K562 (cell line): ENCODE results near the gene CMTM1. TPM values are rescaled to one million over a fixed set of nuclear protein-coding genes. Genes with fewer than 3 reads are reported as not detected.
A peak's percentile ranks its signal among the peaks of the same experiment; 100 is the strongest.

Experiments
- ATAC-seq: fragments of 200-7000 bp; cut with Tn5 transposase; 3 replicates; pipeline ENCODE4 v1.9.1; 2020; ENCODE audit warnings: moderate library complexity
- BruUV-seq: library from RNA; stranded (reverse); fragments of 400-500 nt; replicated peaks from 2 replicates; lab custom pipeline; 2021; lab: Mats Ljungman, UMichigan
- CTCF ChIA-PET: fragments of 300-600 bp; formaldehyde crosslinking; extraction: SDS; loops from one replicate; lab custom pipeline; 2021; ENCODE audit warnings: low intra/inter-chr PET ratio; lab: Yijun Ruan, JAX
- POLR2A ChIA-PET: fragments of 300-600, 350-650 bp; sonication (Branson Sonifier 250); formaldehyde crosslinking; extraction: SDS; loops from one replicate; lab custom pipeline; 2021; ENCODE audit warnings: antibody characterized with exemption, inconsistent platforms; lab: Yijun Ruan, JAX
- DNase-seq, 4 experiments: peaks; one replicate each; pipeline versions ENCODE4 v3.0.0 to v3.0.0-alpha.2; 2011 to 2018; ENCODE audit warnings: low spot score in 3 of 4, mixed read lengths in 3 of 4; ENCODE audit errors: extremely low read depth in 1 of 4
- FAIRE-seq: peaks from 2 replicates; lab custom pipeline; 2011; peaks lifted over from hg19 to GRCh38; lab: Jason Lieb, UNC
- H2AFZ ChIP-seq: 2 replicates; pipeline ENCODE4 v1.6.0; 2011; ENCODE audit warnings: low read depth, low read length, control low read depth, inconsistent platforms
- H3K27ac ChIP-seq: fragments of 200-600 bp; 3 replicates; pipeline ENCODE4 v1.8.0; 2011; ENCODE audit warnings: low read depth, mild to moderate bottlenecking, control low read depth, inconsistent platforms, low read length, moderate library complexity, mixed read lengths; ENCODE audit errors: extremely low read depth
- H3K27me3 ChIP-seq, 2 experiments: fragments of 300-600 bp in 1 of 2; 2 replicates in 1 of 2; 3 replicates in 1 of 2; pipeline versions ENCODE4 v1.6.0 to v1.8.0; 2011; ENCODE audit warnings: inconsistent platforms in 2 of 2, low read length in 2 of 2, mild to moderate bottlenecking in 1 of 2, mixed read lengths in 1 of 2, moderate library complexity in 1 of 2; ENCODE audit not compliant: control insufficient read depth in 2 of 2, insufficient read depth in 2 of 2
- H3K36me3 ChIP-seq: fragments of 300-600 bp; 3 replicates; pipeline ENCODE4 v1.8.0; 2011; ENCODE audit warnings: mild to moderate bottlenecking, low read length, inconsistent platforms; ENCODE audit not compliant: control insufficient read depth, insufficient read depth
- H3K4me1 ChIP-seq, 2 experiments: fragments of 200-600 bp in 1 of 2; replicated peaks in 1 of 2; 2 replicates in 1 of 2; 3 replicates in 1 of 2; pipeline versions ENCODE4 v1.5.1 to v1.8.0; 2011; ENCODE audit warnings: inconsistent platforms in 2 of 2, low read length in 2 of 2, mild to moderate bottlenecking in 1 of 2, mixed read lengths in 1 of 2, moderate library complexity in 1 of 2; ENCODE audit not compliant: control insufficient read depth in 2 of 2, insufficient read depth in 2 of 2
- H3K4me2 ChIP-seq: 2 replicates; pipeline ENCODE4 v1.6.1; 2011; ENCODE audit warnings: low read length, control low read depth, inconsistent platforms, mixed read lengths; ENCODE audit not compliant: insufficient read depth
- H3K4me3 ChIP-seq: fragments of 200-600 bp; sonication (generic), shearing (Covaris generic); 2 replicates; pipeline ENCODE4 v1.5.1; 2016; ENCODE audit warnings: control low read depth, inconsistent platforms
- H3K79me2 ChIP-seq: fragments of 200-600 bp; 3 replicates; pipeline ENCODE4 v1.8.0; 2011; ENCODE audit warnings: low read length, inconsistent platforms; ENCODE audit not compliant: control insufficient read depth, insufficient read depth
- H3K9ac ChIP-seq, 2 experiments: 2 replicates each; pipeline versions ENCODE4 v1.6.0 to v1.6.1; 2011; ENCODE audit warnings: low read depth in 2 of 2, low read length in 2 of 2, control low read depth in 1 of 2, inconsistent platforms in 1 of 2, mild to moderate bottlenecking in 1 of 2, mixed read lengths in 1 of 2; ENCODE audit not compliant: insufficient read depth in 1 of 2
- H3K9me1 ChIP-seq: one replicate; pipeline ENCODE4 v1.6.0; 2011; ENCODE audit warnings: inconsistent platforms, mild to moderate bottlenecking, low read length, moderate library complexity; ENCODE audit not compliant: control insufficient read depth, insufficient read depth
- H3K9me3 ChIP-seq: replicated peaks from 2 replicates; pipeline ENCODE4 v1.5.1; 2011; ENCODE audit warnings: low read depth, low read length, inconsistent platforms; ENCODE audit not compliant: control insufficient read depth, insufficient read depth
- H4K20me1 ChIP-seq: replicated peaks from 2 replicates; pipeline ENCODE4 v1.6.1; 2011; ENCODE audit warnings: low read length, inconsistent platforms, mixed read lengths; ENCODE audit not compliant: control insufficient read depth, insufficient read depth
- CBFA2T3 ChIP-seq: fragments of 450-650 bp; IDR thresholded peaks from 2 replicates; pipeline ENCODE4 v1.6.1; 2017
- CC2D1A ChIP-seq: fragments of 450-650 bp; IDR thresholded peaks from 2 replicates; pipeline ENCODE4 v1.6.1; 2017; ENCODE audit warnings: mild to moderate bottlenecking
- EP300 ChIP-seq: IDR thresholded peaks from 2 replicates; pipeline ENCODE4 v1.6.1; 2012; ENCODE audit warnings: low read length, improper control_type of control experiment
- ETS2 ChIP-seq: IDR thresholded peaks from 2 replicates; pipeline ENCODE4 v1.6.1; 2016; ENCODE audit warnings: borderline replicate concordance, missing genetic modification characterization, mild to moderate bottlenecking, moderate library complexity, missing compliant biosample characterization; ENCODE audit not compliant: poor library complexity, severe bottlenecking
- NFIX ChIP-seq: fragments of 250-450 bp; sonication (Bioruptor Pico); IDR thresholded peaks from 2 replicates; pipeline ENCODE4 v1.4.0; 2020; ENCODE audit warnings: low read depth, mild to moderate bottlenecking, moderate library complexity
- SMAD4 ChIP-seq: fragments of 250-450 bp; sonication (Bioruptor Pico); conservative IDR thresholded peaks from 2 replicates; pipeline ENCODE4 v1.8.0; 2021; ENCODE audit warnings: inconsistent platforms, mild to moderate bottlenecking, moderate library complexity
- U2AF1 ChIP-seq: fragments of 200-400 bp; formaldehyde crosslinking; optimal IDR thresholded peaks from 2 replicates; pipeline ENCODE3; 2017; ENCODE audit warnings: mild to moderate bottlenecking, low read depth, low read length, moderate library complexity
- XRCC4 ChIP-seq: IDR thresholded peaks from one replicate; pipeline ENCODE4 v1.6.1; 2011; ENCODE audit not compliant: insufficient read depth, insufficient read length; ENCODE audit errors: extremely low read depth
- ZNF282 ChIP-seq: sonication (generic); formaldehyde crosslinking; IDR thresholded peaks from 2 replicates; pipeline ENCODE4 v1.8.1; 2023; ENCODE audit warnings: missing genetic modification reagents
- WGBS: fragments of 100-300 bp; shearing (Covaris generic); methylation state at CpG from one replicate; pipeline ENCODE4 v1.1.6; 2016; ENCODE audit warnings: low coverage, mixed read lengths; ENCODE audit not compliant: insufficient coverage; ENCODE audit errors: missing lambda C conversion rate; 5-methylcytosine and 5-hydroxymethylcytosine counted together
- in situ Hi-C: fragments of 300-500 bp; cut with MboI; formaldehyde crosslinking; loops from 4 replicates; pipeline ENCODE4 v1.15.0; 2018; ENCODE audit warnings: inconsistent platforms, mixed read lengths
- intact Hi-C: fragments of 100-400 bp; cut with micrococcal nuclease; formaldehyde crosslinking; loops from 2 replicates; pipeline ENCODE4 v1.14.2; 2022
- polyA plus RNA-seq, 8 experiments: library from polyadenylated mRNA; depleted of rRNA in 4 of 8; stranded (reverse) in 5 of 8; unstranded in 3 of 8; fragments of >200 nt; fragmentation: Nextera tagmentation in 2 of 8; fragmentation: Illumina TruSeq in 1 of 8; extraction: Ambion mirVana in 2 of 8; extraction: Trizol in 1 of 8; gene quantifications; 2 replicates each; pipeline versions ENCODE4 v1.2.1 to v1.2.3, GENCODE V29; 2011 to 2014; ENCODE audit warnings: inconsistent platforms in 1 of 8, missing spikeins in 1 of 8
- total RNA-seq, 7 experiments: library from RNA; depleted of rRNA in 6 of 7; stranded (reverse); fragments of >200 nt in 6 of 7; fragmentation: Illumina TruSeq in 2 of 7; extraction: Trizol in 2 of 7; gene quantifications; 2 replicates each; pipeline versions ENCODE4 v1.2.1 to v1.2.3, GENCODE V29; 2011 to 2021; ENCODE audit warnings: low replicate concordance in 1 of 7
- TF ChIP-seq, protein P1 (sequence below), 2 experiments: fragments of 450-650 bp in 1 of 2; sonication (generic) in 1 of 2; formaldehyde crosslinking in 1 of 2; IDR thresholded peaks; 2 replicates each; pipeline versions ENCODE4 v1.7.1 to v1.9.0; 2016 to 2022; ENCODE audit warnings: inconsistent platforms in 1 of 2, mild to moderate bottlenecking in 1 of 2, missing genetic modification reagents in 1 of 2
- TF ChIP-seq, protein P2 (sequence below): sonication (generic); formaldehyde crosslinking; IDR thresholded peaks from 2 replicates; pipeline ENCODE4 v1.8.0; 2022; ENCODE audit warnings: mild to moderate bottlenecking, missing genetic modification reagents
- TF ChIP-seq, protein P3 (sequence below): IDR thresholded peaks from 2 replicates; pipeline ENCODE4 v1.6.1; 2014; ENCODE audit warnings: antibody characterized with exemption

Gene CMTM1
- total and polyA plus RNA-seq, 9 of the 15 experiments (the other 6 are each of a cell fraction or from before 2014, with no cell fraction given): 0.25 to 2.6 (median 1.1) TPM; not detected in 2

DNA sequence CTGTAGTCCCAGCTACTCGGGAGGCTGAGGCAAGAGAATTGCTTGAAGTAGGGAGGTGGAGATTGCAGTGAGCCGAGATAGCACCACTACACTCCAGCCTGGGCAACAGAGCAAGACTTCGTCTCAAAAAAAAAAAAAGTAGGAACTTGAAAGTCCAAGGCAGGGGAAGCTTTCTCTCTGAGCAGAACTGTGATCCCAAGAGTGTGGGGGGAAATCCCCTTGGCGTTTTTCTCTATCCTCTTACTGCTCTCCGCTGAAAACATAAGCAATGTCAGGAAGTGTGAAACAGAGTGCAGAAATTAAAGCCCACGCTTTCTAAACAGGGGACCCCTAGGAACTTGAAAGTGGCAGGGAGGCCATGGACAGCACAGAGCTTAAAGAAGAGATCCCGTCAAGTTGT, 28.5 kb downstream of the CMTM1 start:
- BruUV-seq: no TSS peak
- DNase-seq: no peak
- in situ Hi-C loops: loop anchor here (5.0 kb wide), 1 partner anchor 187 kb away; no protein-coding TSS in a partner anchor
- no peak overlapping the region for H3K4me2 ChIP-seq
- no peaks in the 10 kb centered on the region for H3K4me1 ChIP-seq
- H2AFZ ChIP-seq: 0 out of 2 replicates have a peak overlapping the region, but pooled peaks have one; percentile 21
- no peaks in the 10 kb centered on the region for H4K20me1 ChIP-seq
- H3K9me3 ChIP-seq: no peaks in the 10 kb centered on the region
- peaks cover 0 to 11% of the 10 kb centered on the region in 2 experiments; a peak in 1 of 5 replicates for H3K27me3 ChIP-seq
- WGBS: 2% methylated on average over 7 of the region's 7 CpGs
- ChIA-PET POLR2A (no interaction called here), CTCF (no interaction called here)
- H3K36me3 ChIP-seq: no peaks in the 10 kb centered on the region
- FAIRE-seq: no peak
- H3K4me3 ChIP-seq: no peak overlapping the region
- no peaks in the 10 kb centered on the region for H3K9me1 ChIP-seq
- TF ChIP-seq, protein P1, sequence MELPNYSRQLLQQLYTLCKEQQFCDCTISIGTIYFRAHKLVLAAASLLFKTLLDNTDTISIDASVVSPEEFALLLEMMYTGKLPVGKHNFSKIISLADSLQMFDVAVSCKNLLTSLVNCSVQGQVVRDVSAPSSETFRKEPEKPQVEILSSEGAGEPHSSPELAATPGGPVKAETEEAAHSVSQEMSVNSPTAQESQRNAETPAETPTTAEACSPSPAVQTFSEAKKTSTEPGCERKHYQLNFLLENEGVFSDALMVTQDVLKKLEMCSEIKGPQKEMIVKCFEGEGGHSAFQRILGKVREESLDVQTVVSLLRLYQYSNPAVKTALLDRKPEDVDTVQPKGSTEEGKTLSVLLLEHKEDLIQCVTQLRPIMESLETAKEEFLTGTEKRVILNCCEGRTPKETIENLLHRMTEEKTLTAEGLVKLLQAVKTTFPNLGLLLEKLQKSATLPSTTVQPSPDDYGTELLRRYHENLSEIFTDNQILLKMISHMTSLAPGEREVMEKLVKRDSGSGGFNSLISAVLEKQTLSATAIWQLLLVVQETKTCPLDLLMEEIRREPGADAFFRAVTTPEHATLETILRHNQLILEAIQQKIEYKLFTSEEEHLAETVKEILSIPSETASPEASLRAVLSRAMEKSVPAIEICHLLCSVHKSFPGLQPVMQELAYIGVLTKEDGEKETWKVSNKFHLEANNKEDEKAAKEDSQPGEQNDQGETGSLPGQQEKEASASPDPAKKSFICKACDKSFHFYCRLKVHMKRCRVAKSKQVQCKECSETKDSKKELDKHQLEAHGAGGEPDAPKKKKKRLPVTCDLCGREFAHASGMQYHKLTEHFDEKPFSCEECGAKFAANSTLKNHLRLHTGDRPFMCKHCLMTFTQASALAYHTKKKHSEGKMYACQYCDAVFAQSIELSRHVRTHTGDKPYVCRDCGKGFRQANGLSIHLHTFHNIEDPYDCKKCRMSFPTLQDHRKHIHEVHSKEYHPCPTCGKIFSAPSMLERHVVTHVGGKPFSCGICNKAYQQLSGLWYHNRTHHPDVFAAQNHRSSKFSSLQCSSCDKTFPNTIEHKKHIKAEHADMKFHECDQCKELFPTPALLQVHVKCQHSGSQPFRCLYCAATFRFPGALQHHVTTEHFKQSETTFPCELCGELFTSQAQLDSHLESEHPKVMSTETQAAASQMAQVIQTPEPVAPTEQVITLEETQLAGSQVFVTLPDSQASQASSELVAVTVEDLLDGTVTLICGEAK (IDR thresholded peaks at IDR 0.05): no peak
- TF ChIP-seq, protein P1 (CRISPR knock-in tag; IDR thresholded peaks at IDR 0.05): no peak
- TF ChIP-seq EP300 (no peak), SMAD4 (CRISPR knock-in tag) (no peak), ZNF282 (CRISPR knock-in tag) (no peak), ETS2 (tag) (no peak), NFIX (CRISPR knock-in tag) (no peak), CBFA2T3 (no peak), XRCC4 (no peak), U2AF1 (no peak), CC2D1A (no peak)
- TF ChIP-seq, protein P2, sequence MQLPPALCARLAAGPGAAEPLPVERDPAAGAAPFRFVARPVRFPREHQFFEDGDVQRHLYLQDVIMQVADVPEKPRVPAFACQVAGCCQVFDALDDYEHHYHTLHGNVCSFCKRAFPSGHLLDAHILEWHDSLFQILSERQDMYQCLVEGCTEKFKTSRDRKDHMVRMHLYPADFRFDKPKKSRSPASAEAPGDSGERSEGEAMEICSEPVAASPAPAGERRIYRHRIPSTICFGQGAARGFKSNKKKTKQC: no peak
- TF ChIP-seq, protein P3, sequence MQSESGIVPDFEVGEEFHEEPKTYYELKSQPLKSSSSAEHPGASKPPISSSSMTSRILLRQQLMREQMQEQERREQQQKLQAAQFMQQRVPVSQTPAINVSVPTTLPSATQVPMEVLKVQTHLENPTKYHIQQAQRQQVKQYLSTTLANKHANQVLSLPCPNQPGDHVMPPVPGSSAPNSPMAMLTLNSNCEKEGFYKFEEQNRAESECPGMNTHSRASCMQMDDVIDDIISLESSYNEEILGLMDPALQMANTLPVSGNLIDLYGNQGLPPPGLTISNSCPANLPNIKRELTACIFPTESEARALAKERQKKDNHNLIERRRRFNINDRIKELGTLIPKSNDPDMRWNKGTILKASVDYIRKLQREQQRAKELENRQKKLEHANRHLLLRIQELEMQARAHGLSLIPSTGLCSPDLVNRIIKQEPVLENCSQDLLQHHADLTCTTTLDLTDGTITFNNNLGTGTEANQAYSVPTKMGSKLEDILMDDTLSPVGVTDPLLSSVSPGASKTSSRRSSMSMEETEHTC: no peak
- H3K27ac ChIP-seq: no peak overlapping the region
- H3K79me2 ChIP-seq: no peaks in the 10 kb centered on the region
- intact Hi-C loops: no loop called here
- ATAC-seq: no peak
- no peak overlapping the region for H3K9ac ChIP-seq
